Measurements from ENCODE around the gene SCN5A. TPM values are rescaled to one million over a fixed set of nuclear protein-coding genes. Genes with fewer than 3 reads are reported as not detected.

SCN5A gene
- total RNA-seq, 1 experiment from 2014 or later, result 13.6 TPM

DNA sequence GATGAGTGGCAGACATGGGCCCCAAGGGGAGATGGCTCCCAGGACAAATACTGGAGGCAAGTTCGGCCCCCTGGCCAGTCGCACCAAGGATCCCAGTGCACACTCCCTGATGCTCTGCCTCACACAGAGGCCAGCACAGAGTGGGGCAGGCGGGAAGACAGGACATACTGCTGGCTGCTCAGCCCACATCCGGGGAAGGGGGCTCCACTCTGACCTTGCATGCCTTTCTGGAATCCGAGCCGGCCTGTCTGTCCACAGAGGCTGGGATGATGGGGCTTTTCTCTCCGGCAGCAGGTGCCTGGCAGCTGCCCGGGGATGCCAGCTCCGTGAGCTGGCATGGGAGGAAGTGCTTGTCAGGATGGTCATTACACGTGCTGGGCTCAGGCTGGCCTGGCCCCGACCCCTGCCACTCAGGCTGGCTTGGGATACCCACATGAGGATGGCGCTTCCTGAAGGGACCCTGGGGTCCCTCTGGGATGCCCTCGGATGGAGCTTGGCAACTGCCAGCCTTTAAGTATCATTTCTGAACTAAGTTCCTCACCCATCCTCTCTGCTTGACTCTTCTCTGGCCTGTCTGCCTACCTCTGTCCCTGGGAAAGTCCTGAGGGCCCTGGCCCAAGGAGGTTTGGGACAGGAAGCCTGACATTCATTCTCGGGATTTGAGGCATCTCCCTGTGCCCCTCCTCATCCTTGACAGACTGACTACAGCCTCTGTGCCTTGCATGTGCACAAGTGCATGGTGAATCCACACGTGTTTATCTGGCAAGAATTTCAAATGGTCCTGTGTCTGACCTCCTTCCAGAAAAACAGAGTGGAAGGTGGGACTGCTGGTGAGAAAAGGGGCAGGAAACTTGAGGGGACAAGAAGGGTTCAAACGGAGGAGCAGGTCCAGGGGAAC lies 106.8 kb downstream of the SCN5A start (continued):
- no peak for TF ChIP-seq TCF7 (CRISPR knock-in tag; IDR thresholded peaks at IDR 0.05; ENCODE audit: low read depth)
- no peak for TF ChIP-seq MAX (CRISPR knock-in tag; IDR thresholded peaks at IDR 0.05)
- TF ChIP-seq, protein P1, sequence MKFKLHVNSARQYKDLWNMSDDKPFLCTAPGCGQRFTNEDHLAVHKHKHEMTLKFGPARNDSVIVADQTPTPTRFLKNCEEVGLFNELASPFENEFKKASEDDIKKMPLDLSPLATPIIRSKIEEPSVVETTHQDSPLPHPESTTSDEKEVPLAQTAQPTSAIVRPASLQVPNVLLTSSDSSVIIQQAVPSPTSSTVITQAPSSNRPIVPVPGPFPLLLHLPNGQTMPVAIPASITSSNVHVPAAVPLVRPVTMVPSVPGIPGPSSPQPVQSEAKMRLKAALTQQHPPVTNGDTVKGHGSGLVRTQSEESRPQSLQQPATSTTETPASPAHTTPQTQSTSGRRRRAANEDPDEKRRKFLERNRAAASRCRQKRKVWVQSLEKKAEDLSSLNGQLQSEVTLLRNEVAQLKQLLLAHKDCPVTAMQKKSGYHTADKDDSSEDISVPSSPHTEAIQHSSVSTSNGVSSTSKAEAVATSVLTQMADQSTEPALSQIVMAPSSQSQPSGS (CRISPR knock-in tag; IDR thresholded peaks at IDR 0.05; ENCODE audit: borderline replicate concordance, low read depth), result no peak

- H3K27me3 Mint-ChIP-seq (ENCODE audit: low read depth), result no peaks in the 10 kb centered on the region
- TF ChIP-seq, protein P2, sequence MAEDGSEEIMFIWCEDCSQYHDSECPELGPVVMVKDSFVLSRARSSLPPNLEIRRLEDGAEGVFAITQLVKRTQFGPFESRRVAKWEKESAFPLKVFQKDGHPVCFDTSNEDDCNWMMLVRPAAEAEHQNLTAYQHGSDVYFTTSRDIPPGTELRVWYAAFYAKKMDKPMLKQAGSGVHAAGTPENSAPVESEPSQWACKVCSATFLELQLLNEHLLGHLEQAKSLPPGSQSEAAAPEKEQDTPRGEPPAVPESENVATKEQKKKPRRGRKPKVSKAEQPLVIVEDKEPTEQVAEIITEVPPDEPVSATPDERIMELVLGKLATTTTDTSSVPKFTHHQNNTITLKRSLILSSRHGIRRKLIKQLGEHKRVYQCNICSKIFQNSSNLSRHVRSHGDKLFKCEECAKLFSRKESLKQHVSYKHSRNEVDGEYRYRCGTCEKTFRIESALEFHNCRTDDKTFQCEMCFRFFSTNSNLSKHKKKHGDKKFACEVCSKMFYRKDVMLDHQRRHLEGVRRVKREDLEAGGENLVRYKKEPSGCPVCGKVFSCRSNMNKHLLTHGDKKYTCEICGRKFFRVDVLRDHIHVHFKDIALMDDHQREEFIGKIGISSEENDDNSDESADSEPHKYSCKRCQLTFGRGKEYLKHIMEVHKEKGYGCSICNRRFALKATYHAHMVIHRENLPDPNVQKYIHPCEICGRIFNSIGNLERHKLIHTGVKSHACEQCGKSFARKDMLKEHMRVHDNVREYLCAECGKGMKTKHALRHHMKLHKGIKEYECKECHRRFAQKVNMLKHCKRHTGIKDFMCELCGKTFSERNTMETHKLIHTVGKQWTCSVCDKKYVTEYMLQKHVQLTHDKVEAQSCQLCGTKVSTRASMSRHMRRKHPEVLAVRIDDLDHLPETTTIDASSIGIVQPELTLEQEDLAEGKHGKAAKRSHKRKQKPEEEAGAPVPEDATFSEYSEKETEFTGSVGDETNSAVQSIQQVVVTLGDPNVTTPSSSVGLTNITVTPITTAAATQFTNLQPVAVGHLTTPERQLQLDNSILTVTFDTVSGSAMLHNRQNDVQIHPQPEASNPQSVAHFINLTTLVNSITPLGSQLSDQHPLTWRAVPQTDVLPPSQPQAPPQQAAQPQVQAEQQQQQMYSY (CRISPR knock-in tag; IDR thresholded peaks at IDR 0.05), result no peak
- TF ChIP-seq ARID4B (CRISPR knock-in tag; IDR thresholded peaks at IDR 0.05; ENCODE audit: borderline replicate concordance) (no peak), GTF2I (CRISPR knock-in tag; conservative IDR thresholded peaks at IDR 0.05) (no peak), NFYB (CRISPR knock-in tag; conservative IDR thresholded peaks at IDR 0.05; ENCODE audit: low read depth) (no peak)
- TF ChIP-seq, protein P3, sequence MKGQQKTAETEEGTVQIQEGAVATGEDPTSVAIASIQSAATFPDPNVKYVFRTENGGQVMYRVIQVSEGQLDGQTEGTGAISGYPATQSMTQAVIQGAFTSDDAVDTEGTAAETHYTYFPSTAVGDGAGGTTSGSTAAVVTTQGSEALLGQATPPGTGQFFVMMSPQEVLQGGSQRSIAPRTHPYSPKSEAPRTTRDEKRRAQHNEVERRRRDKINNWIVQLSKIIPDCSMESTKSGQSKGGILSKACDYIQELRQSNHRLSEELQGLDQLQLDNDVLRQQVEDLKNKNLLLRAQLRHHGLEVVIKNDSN (CRISPR knock-in tag; IDR thresholded peaks at IDR 0.05), result no peak
- H3K4me1 Mint-ChIP-seq, result peaks cover 13% of the 10 kb centered on the region
- no peak overlapping the region for H3K4me3 Mint-ChIP-seq
- DNase-seq (ENCODE audit: low spot score), result no peak
- ChIA-PET CTCF (no interaction called here), POLR2A (no interaction called here)
- no peaks in the 10 kb centered on the region; the same call in 1 of the 2 replicates for H3K36me3 Mint-ChIP-seq
- peaks cover under 1% of the 10 kb centered on the region; the same call in 1 of the 2 replicates for H3K9me3 Mint-ChIP-seq
- no peak for ATAC-seq
- H3K27ac Mint-ChIP-seq, result no peak overlapping the region
Measured at GRCh38 chr3:38541806-38542205, 107.7 kb downstream of the SCN5A start.

DNA sequence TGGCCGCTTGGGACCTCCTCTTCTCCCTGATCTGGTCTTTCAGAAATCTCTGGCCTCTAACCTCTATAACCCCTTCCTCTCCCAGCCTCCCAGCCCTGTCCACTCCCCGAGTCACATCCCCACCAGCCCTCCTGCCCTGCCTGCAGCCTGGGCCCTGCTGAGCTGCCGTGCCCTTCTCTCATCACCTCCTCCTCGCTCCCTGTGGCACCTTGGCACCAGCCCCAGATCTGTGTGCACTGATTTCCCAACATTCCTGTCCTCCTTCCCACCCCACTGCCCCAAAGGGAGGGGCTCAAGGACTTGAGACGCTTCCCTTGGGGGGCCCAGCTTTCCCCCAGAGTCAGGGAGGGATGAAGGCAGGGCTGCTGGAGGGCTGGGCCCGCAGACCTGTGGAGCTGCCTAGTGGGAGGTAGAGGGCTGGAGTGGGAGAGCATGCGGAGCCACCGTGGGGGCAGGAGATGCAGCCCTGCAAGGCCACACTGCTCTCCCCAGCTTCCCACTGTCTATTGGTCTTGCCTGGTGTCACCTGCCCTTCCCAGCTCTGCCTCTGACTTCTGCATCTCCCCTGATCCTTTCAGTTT lies 110.6 kb downstream of the SCN5A start:
- DNase-seq (ENCODE audit: low spot score) (no peak), ATAC-seq (no peak)
- Mint-ChIP-seq H3K36me3 (peaks cover 20% of the 10 kb centered on the region), H3K4me3 (no peak overlapping the region), H3K27ac (no peak overlapping the region), H3K4me1 (peaks cover 13% of the 10 kb centered on the region), H3K9me3 (peaks cover 21% of the 10 kb centered on the region), H3K27me3 (ENCODE audit: low read depth) (peaks cover 3% of the 10 kb centered on the region; the same call in 1 of the 2 replicates)
- CTCF ChIA-PET, result interaction anchor here (0.8 to 2.6 kb wide), 3 partner anchors 17 to 117 kb away, joined by 4 to 8 read pairs (median 5); no protein-coding TSS in a partner anchor
- TF ChIP-seq NFE2L1 (CRISPR knock-in tag; IDR thresholded peaks at IDR 0.05), result no peak
- TF ChIP-seq ZMAT4 (CRISPR knock-in tag; IDR thresholded peaks at IDR 0.05), result no peak
- no peak for TF ChIP-seq SMAD3 (CRISPR knock-in tag; IDR thresholded peaks at IDR 0.05; ENCODE audit: borderline replicate concordance)
- no peak for TF ChIP-seq MYBL2 (CRISPR knock-in tag; IDR thresholded peaks at IDR 0.05)
- TF ChIP-seq NFATC4 (CRISPR knock-in tag; IDR thresholded peaks at IDR 0.05), result no peak
- POLR2A ChIA-PET, result no interaction called here

All from WTC11 (cell line).